ENCODE data around the gene ARHGAP42. TPM values are rescaled to one million over a fixed set of nuclear protein-coding genes. Genes with fewer than 3 reads are reported as not detected.

The ARHGAP42 gene
- total and polyA plus RNA-seq, 2 of the 4 experiments (the other 2 are of a cell fraction) = 2.9 to 7.3 TPM

GRCh38 chr11:100994966-100995365, 307.9 kb downstream of the ARHGAP42 start:
- Histone ChIP-seq H3K4me2 (ENCODE audit: low read depth, low read length) (no peak overlapping the region), H3K4me1 (ENCODE audit: control insufficient read depth, insufficient read depth, low read length) (no peaks in the 10 kb centered on the region), H4K8ac (ENCODE audit: low read depth in 2 of 2, low read length in 2 of 2) (no peak overlapping the region), H2BK5ac (ENCODE audit: low read depth, low read length, poor library complexity, severe bottlenecking) (no peak overlapping the region), H2AK5ac (ENCODE audit: low read depth, low read length) (no peak overlapping the region), H3K4ac (ENCODE audit: low read depth, low read length) (no peak overlapping the region), H3K9me1 (ENCODE audit: insufficient read depth, low read length) (no peaks in the 10 kb centered on the region), H3K9ac (ENCODE audit: low read depth, low read length) (no peak overlapping the region), H2AFZ (replicated peaks; ENCODE audit: low read length, poor library complexity) (no peak overlapping the region), H2AK9ac (replicated peaks; ENCODE audit: low read depth, low read length, poor library complexity) (no peak overlapping the region), H2BK120ac (ENCODE audit: low read depth, low read length) (no peak overlapping the region), H4K20me1 (ENCODE audit: insufficient read depth, low read length) (no peaks in the 10 kb centered on the region), H3K27me3 (ENCODE audit: control insufficient read depth, insufficient read depth, low read length) (no peaks in the 10 kb centered on the region; the same call in 1 of the 2 replicates), H3K27ac (ENCODE audit: insufficient read depth, low read length) (no peak overlapping the region), H3K79me1 (ENCODE audit: low read depth in 1 of 2, low read length in 2 of 2) (no peaks in the 10 kb centered on the region), H4K5ac (ENCODE audit: low read depth, low read length) (no peak overlapping the region), H3K23ac (ENCODE audit: low read depth, low read length) (no peak overlapping the region), H3K36me3 (ENCODE audit: control insufficient read depth, insufficient read depth, low read length) (no peaks in the 10 kb centered on the region), H2BK20ac (ENCODE audit: low read depth, low read length) (no peak overlapping the region), H4K91ac (ENCODE audit: insufficient read depth, low read depth, low read length) (no peak overlapping the region), H3K4me3 (ENCODE audit: insufficient read depth, low read depth, low read length) (no peak overlapping the region), H3K18ac (ENCODE audit: low read depth, low read length) (no peak overlapping the region), H2BK15ac (ENCODE audit: low read depth, low read length) (no peak overlapping the region), H3K56ac (ENCODE audit: extremely low read depth, insufficient read depth, low read length) (no peak overlapping the region), H3K9me3 (ENCODE audit: control insufficient read depth, insufficient read depth, low read length) (no peaks in the 10 kb centered on the region), H3K14ac (replicated peaks; ENCODE audit: low read depth, low read length) (no peak overlapping the region)
- POLR2A ChIA-PET (ENCODE audit: unreplicated experiment) = no interaction called here
- CTCF ChIA-PET = no interaction called here
- intact Hi-C loops (cut with micrococcal nuclease) (no loop called here), dilution Hi-C loops (cut with HindIII; ENCODE audit: low sequenced_read_pairs, unreplicated experiment) (no loop called here), in situ Hi-C loops (cut with MboI; ENCODE audit: low sequenced_read_pairs) (no loop called here)
- no TSS peak for BruUV-seq (replicated peaks)
- TF ChIP-seq, protein P1, sequence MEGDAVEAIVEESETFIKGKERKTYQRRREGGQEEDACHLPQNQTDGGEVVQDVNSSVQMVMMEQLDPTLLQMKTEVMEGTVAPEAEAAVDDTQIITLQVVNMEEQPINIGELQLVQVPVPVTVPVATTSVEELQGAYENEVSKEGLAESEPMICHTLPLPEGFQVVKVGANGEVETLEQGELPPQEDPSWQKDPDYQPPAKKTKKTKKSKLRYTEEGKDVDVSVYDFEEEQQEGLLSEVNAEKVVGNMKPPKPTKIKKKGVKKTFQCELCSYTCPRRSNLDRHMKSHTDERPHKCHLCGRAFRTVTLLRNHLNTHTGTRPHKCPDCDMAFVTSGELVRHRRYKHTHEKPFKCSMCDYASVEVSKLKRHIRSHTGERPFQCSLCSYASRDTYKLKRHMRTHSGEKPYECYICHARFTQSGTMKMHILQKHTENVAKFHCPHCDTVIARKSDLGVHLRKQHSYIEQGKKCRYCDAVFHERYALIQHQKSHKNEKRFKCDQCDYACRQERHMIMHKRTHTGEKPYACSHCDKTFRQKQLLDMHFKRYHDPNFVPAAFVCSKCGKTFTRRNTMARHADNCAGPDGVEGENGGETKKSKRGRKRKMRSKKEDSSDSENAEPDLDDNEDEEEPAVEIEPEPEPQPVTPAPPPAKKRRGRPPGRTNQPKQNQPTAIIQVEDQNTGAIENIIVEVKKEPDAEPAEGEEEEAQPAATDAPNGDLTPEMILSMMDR (conservative IDR thresholded peaks at IDR 0.05; ENCODE audit: low read depth, low read length) = no peak
- TF ChIP-seq MXI1 (IDR thresholded peaks at IDR 0.05; ENCODE audit: borderline replicate concordance, low read depth, low read length) (no peak), FOS (IDR thresholded peaks at IDR 0.05; ENCODE audit: low read depth, low read length) (no peak), POLR2A (IDR thresholded peaks at IDR 0.05; ENCODE audit: low read depth, low read length) (no peak), MAFK (IDR thresholded peaks at IDR 0.05; ENCODE audit: low read depth, low read length) (no peak), BHLHE40 (IDR thresholded peaks at IDR 0.05; ENCODE audit: low read depth, low read length) (no peak), CHD1 (IDR thresholded peaks at IDR 0.05; ENCODE audit: low read depth, low read length) (no peak), MAZ (IDR thresholded peaks at IDR 0.05; ENCODE audit: borderline replicate concordance, low read depth, low read length) (no peak), RFX5 (IDR thresholded peaks at IDR 0.05; ENCODE audit: low read depth, low read length) (no peak)
- ATAC-seq (ENCODE audit: low read depth) (no peak), DNase-seq (no peak)
- WGBS, 2 experiments (ENCODE audit: extremely low coverage in 2 of 2, insufficient read length in 1 of 2) = no CpG with 5 or more reads among the region's 2 CpGs

Data from IMR-90 (cell line).